Hepatocyte (in vitro differentiated cells): ENCODE results near the gene KIRREL2.

ENCODE experiments used
- EZH2 ChIP-seq: fragments of 200-600 bp; sonication (generic); IDR thresholded peaks from 2 replicates; pipeline ENCODE4 v1.6.1; 2016; ENCODE audit warnings: antibody characterized with exemption, mild to moderate bottlenecking, borderline replicate concordance
- EZH2phosphoT487 ChIP-seq: fragments of 200-600 bp; sonication (generic); IDR thresholded peaks from one replicate; pipeline ENCODE4 v1.6.1; 2018; ENCODE audit warnings: antibody characterized with exemption, mild to moderate bottlenecking, low read depth, moderate library complexity; ENCODE audit not compliant: unreplicated experiment, severe bottlenecking
- TF ChIP-seq, protein P1 (sequence below): fragments of 200-600 bp; sonication (generic); IDR thresholded peaks from 2 replicates; pipeline ENCODE4 v1.5.1; 2016; ENCODE audit warnings: antibody characterized with exemption, mild to moderate bottlenecking; ENCODE audit not compliant: poor library complexity

DNA sequence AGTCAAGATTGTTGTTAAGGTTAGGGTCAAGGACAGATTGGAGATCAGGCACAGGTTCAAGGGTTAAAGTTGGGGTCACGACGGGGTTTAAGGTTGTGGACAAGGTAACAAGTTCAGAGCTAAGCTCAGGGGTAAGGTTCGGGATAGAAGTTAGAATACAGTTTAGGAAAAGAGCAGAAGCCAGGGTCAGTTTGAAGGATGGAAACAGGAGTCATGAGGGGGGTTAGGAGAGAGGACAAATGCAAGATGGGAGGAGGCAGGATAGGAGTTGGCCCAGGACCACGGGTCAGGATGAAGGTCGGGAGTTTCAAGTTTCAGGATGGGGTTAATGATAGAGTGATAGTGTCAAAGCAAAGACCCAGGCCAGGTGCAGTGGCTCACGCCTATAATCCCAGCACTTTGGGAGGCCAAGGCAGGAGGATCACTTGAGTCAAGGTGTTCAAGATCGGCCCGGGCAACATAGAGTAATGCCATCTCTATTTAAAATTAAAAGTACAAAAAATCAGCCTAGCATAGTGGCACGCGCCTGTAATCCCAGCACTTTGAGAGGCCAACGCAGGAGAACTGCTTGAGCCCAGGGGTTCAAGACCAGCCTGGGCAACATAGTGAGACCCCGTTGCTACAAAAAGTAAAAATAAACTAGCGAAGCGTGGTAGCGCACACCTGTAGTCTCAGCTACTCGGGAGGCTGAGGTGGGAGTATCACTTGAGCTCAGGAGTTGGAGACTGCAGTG, 12.1 kb upstream of the KIRREL2 start:
- TF ChIP-seq, protein P1, sequence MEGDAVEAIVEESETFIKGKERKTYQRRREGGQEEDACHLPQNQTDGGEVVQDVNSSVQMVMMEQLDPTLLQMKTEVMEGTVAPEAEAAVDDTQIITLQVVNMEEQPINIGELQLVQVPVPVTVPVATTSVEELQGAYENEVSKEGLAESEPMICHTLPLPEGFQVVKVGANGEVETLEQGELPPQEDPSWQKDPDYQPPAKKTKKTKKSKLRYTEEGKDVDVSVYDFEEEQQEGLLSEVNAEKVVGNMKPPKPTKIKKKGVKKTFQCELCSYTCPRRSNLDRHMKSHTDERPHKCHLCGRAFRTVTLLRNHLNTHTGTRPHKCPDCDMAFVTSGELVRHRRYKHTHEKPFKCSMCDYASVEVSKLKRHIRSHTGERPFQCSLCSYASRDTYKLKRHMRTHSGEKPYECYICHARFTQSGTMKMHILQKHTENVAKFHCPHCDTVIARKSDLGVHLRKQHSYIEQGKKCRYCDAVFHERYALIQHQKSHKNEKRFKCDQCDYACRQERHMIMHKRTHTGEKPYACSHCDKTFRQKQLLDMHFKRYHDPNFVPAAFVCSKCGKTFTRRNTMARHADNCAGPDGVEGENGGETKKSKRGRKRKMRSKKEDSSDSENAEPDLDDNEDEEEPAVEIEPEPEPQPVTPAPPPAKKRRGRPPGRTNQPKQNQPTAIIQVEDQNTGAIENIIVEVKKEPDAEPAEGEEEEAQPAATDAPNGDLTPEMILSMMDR, result no peak
- TF ChIP-seq EZH2phosphoT487 (no peak), EZH2 (no peak)
